GM21447 (cell line): ENCODE measurements around the gene TFE3.

Source experiments
- ATAC-seq: cut with Tn5 transposase; IDR thresholded peaks from one replicate; pipeline ENCODE4 v1.9.1; 2021; ENCODE audit not compliant: unreplicated experiment

TFE3 gene

DNA sequence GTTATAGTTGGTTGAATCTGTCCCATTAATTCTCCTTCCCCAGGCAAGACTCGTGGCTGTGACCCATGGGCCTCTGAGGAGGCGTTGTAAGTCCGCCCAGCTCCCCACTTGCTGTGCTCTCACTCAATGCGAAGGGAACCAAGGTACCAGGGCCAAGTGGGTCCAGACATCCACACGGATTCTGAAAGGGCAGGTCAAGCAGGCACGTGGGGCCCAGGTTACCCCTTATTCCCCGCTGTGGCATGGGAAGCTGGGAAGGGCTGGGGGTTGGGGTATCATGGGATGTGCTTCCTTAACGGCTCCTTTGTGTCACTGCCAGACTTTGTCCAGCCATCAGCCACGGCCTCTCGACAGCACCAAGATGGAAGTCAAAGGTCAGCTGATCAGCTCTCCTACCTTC is 18.8 kb upstream of the TFE3 start:
- ATAC-seq, result no peak

- ATAC-seq, result no peak
Observed at GRCh38 chrX:49061490-49061889, 18.3 kb upstream of the TFE3 start.

- ATAC-seq, result no peak
Observed at GRCh38 chrX:49060914-49061313, 17.8 kb upstream of the TFE3 start.

- no peak for ATAC-seq
Observed at GRCh38 chrX:49059681-49060085, 16.5 kb upstream of the TFE3 start.

- no peak for ATAC-seq
Observed at GRCh38 chrX:49059201-49059600, 16.0 kb upstream of the TFE3 start.

- ATAC-seq, result no peak
Observed at GRCh38 chrX:49058794-49059193, 15.6 kb upstream of the TFE3 start, which contains the start of gene CCDC120. TSS of gene CCDC120 (plus strand) at chrX:49058999. CDS start at chrX:49062042, 3,043 bp downstream.

- no peak for ATAC-seq
Observed at GRCh38 chrX:49054073-49054762, 11.1 kb upstream of the TFE3 start.

DNA sequence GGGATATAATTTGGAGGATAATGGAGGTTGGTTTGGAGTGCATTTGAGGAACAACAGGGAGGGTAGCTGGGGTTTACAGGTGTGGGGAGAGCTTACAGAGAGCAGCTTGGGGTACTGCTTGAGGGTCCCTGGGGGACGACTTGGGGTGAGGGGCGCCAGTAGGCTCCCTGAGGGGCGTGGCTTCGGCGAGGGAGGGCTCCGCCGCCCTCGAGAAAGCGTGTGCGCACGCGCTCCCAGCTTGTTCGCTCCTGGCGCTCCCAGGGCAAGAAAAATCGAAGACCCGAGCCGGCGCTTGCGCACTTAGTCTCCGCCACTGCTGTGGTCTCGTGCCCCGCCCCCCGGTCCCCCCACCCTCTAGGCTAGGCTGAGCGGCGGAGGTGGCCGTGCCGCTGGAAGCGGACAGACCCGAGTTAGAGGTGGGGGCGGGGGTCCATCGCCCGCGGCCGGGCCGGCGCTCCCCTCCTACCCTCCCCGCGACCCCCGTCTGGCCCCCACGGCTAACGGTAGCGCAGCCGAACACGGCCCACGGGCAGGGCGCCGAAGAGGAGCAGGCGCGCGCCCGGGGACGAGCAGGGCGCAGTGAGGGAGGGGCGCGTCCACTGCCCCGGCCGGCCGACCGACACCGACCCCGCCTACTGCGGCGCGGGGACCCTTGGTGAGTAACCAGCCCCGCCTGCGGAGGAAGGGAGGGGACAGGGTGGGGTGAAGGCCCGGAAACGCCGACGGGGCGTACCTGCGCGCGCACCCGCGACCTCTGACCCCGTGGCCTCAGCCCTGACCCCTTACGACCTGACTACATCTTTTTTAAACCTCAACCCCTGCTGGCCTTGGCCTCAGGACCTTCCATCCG is 10.3 kb upstream of the TFE3 start:
- ATAC-seq, result peak; percentile 51

- no peak for ATAC-seq
Observed at GRCh38 chrX:49043987-49044281, 777 bp upstream of the TFE3 start.

- no peak for ATAC-seq
Observed at GRCh38 chrX:49042581-49043219, 457 bp downstream of the TFE3 start.

DNA sequence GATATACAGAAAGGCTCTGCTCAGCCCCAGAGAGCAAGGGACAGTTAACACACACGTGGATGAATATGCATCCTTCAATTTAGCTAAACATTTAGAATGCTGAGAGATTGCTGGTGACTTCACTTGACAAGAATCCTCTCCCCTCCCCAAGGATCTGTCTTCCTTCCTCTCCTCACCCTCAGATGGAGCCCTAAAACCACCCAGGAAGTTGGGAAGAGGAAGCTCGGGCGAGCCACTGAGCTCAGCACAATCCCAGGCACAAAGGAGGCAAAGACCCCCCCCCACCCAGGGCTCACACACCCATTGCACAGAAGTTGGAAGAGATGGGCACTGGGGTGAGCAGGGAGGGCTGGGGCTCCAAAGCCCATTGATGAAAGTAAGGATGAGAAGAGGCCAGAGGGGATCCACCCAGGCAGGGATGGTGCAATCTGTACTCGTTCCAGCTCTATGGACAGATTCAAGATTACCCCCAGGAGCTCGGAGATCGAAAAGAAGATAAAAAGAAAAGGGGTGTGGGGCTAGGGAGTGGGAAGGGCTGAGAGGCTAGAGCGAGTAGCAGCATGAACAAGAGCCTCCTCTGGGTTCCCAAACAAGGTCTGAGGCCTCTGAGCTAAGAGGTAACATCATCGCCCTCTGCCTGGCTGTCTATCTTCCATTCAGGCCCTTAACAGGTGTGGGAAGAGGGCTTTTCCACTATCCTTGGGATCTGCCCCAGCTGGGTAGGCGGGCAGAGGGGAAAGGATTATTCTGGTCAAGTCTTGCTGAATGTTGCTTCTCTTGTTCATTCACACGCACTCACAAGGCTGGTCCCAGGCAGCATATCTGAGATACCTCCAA is 1.2 kb downstream of the TFE3 start:
- ATAC-seq, result no peak

DNA sequence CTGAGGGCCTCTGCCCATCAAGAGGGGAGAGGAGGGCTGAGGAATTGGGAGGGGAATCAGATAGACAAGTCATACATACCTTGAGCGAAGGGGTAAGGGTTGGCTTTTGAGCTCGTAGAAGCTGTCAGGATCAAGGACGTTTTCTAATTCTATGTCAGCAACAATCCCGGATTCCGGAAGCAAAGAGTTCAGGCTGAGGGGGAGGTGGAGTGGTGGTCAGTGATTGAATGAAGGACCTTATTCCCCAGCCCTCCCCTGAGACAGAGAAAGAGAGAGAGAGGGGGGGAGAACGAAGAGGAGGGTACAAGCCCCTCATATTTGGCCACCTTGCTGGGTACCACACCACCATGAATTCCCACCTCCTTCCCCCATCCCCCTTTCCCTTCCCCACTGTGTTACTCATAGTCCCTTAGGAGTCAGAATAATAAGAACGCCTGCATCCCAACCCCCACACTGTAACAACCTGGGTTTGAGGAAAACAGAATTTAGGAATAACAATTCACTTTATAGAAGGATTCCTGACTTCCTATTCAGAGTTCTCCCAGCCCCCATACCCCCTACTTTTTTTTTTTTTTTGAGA is 2.7 kb downstream of the TFE3 start:
- no peak for ATAC-seq

DNA sequence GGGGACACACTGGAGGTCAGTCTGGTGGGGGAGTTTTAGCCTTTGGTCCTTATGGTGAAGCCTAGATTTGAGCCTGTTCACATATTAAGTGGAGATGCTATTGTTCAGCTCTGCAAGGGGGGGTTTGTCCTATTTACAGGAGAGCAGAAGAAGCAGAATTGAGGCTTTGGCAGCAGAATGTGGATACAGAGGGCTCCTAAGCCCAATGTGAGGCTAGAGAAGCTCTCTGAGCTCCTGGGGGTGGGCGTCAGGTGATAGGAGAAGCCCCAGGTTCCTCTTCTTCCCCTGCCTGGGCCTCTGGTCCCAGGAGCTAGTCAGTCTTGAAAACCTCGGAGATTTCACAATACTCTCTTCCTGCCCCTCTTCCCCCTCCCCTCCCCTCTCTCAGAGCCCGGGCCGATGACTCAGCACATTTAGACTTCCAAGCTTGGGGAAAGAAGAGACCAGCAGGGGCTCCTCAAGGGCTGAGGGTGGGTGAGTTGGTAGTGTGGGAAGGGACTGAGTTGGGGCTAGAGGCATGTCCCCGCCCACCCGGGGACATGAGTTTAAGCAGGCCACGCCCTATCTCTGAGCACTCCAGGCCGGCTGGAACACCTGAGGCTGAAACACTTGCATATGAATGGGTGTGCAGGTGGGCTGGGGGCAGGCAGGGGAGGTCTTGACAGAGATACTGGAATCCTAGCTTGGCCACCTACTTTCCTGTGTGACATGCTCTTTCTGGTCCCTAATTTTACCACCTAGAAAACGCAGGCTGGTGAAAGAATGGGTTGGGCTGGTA is 3.4 kb downstream of the TFE3 start:
- ATAC-seq, result no peak

DNA sequence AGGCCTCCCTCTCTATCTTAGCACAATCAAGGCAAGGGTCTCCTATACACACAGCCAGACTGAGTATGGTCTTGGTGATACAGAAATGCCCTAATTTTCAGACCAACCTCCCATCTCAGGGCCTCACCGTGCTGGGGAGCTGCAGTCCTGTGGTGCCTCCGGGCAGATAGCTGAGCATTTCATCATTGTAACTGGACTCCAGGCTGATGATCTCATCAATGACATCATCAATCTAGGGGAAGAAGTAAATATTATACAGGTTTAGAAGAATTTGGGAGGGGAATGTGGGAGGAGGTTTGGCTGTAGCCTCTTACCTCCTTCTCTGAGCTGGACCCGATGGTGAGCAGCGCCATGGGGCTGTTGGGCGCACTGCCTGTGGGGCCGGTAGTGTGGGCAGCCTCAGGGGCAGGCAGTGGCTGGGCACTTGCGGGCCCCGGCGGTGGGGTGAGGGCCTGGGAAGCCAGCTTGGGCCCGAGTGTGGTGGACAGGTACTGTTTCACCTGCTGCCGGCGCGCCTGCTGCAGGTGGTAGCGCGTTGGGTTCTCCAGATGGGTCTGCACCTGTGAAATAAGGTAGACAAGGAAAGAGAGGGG is 5.2 kb downstream of the TFE3 start:
- no peak for ATAC-seq

DNA sequence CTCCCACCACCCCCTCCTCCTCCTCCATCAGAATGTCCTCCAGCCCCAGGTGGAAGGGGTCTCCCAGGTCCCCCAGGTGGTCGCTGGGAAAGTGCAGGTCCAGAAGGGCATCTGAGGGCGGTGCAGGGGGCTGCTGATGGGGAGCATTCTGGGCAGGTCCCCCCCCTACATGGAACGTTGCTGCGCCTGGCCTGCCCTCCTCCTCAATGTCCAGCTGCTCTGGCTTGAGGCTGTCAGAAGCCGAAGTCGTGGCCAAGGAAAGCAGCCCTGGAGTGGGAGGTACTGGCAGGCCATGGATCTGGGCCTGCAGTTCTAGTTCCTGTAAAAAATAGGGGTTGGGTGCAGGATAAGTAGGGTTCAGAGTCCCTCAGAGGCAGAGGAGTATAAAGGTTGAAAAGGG is 12.9 kb downstream of the TFE3 start:
- ATAC-seq, result no peak

DNA sequence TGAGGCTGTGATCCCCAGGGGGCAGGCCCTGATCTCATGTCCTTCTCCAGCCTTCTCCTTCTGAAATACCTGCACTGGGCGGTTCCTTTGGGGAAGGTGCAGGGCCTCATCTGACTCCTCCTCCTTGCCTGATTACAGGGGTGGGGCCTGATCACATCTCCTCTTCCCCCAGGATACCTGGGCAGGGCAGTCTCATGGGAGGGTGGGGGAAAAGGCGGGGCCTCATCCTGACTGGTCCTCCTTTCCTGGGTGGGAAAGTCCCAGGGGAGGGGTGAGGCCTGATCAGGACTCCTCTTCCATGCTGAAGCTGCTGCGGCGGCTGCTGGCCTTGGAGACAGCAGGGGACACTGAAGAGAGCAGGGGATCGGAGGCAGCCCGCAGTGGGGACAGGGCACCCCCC is 13.3 kb downstream of the TFE3 start:
- no peak for ATAC-seq

- ATAC-seq, result no peak
Observed at GRCh38 chrX:49019599-49020249, 23.4 kb downstream of the TFE3 start.

- ATAC-seq, result no peak
Observed at GRCh38 chrX:49019050-49019449, 24.1 kb downstream of the TFE3 start.

GRCh38 chrX:49003696-49004095 is 39.5 kb downstream of the TFE3 start:
- no peak for ATAC-seq
